GM10248 (cell line): Measurements from ENCODE around the gene FBXL13.

Experiments
- CTCF ChIA-PET: fragments of 300-600 bp; sonication (Branson Sonifier 250); formaldehyde crosslinking; extraction: SDS; loops from one replicate; lab custom pipeline; 2021; ENCODE audit warnings: antibody characterized with exemption; lab: Yijun Ruan, JAX
- POLR2A ChIA-PET: fragments of 350-650 bp; sonication (Branson Sonifier 250); formaldehyde crosslinking; extraction: SDS; loops from one replicate; lab custom pipeline; 2020; ENCODE audit warnings: antibody characterized with exemption; lab: Yijun Ruan, JAX
- DNase-seq: peaks from one replicate; pipeline ENCODE4 v3.0.0; 2012; ENCODE audit errors: extremely low spot score
- CTCF ChIP-seq: IDR thresholded peaks from 2 replicates; pipeline ENCODE4 v1.5.1; 2012; ENCODE audit warnings: mild to moderate bottlenecking, low read depth; ENCODE audit errors: extremely low read depth, missing control alignments, control extremely low read depth

Gene FBXL13

GRCh38 chr7:102938679-102939078 is 135.9 kb downstream of the FBXL13 start:
- POLR2A ChIA-PET = no interaction called here
- no peak for DNase-seq
- no peak for TF ChIP-seq CTCF
- CTCF ChIA-PET = interaction anchor here (0.9 kb wide), 1 partner anchor 54 kb away, joined by 3 read pairs; no protein-coding TSS in a partner anchor

GRCh38 chr7:102935450-102936115 is 139.0 kb downstream of the FBXL13 start:
- TF ChIP-seq CTCF = no peak
- ChIA-PET CTCF (no interaction called here), POLR2A (no interaction called here)
- DNase-seq = no peak

GRCh38 chr7:102934701-102935100 is 139.9 kb downstream of the FBXL13 start:
- DNase-seq = no peak
- POLR2A ChIA-PET = no interaction called here
- no peak for TF ChIP-seq CTCF
- CTCF ChIA-PET = no interaction called here

GRCh38 chr7:102934239-102934638 is 140.4 kb downstream of the FBXL13 start:
- TF ChIP-seq CTCF = no peak
- ChIA-PET POLR2A (no interaction called here), CTCF (no interaction called here)
- no peak for DNase-seq

- DNase-seq = no peak
- POLR2A ChIA-PET = no interaction called here
- CTCF ChIA-PET = no interaction called here
- TF ChIP-seq CTCF = no peak
Measured at GRCh38 chr7:102933763-102934162, 140.8 kb downstream of the FBXL13 start.

- ChIA-PET CTCF (no interaction called here), POLR2A (no interaction called here)
- no peak for TF ChIP-seq CTCF
- no peak for DNase-seq
Measured at GRCh38 chr7:102931757-102932156, 142.8 kb downstream of the FBXL13 start.

GRCh38 chr7:102927312-102927933 is 147.2 kb downstream of the FBXL13 start:
- no peak for TF ChIP-seq CTCF
- DNase-seq = no peak
- ChIA-PET POLR2A (no interaction called here), CTCF (interaction anchor here (2.0 kb wide), 1 partner anchor 9 kb away, joined by 8 read pairs; no protein-coding TSS in a partner anchor)
